ENCODE measurements around the gene PSG2.
"Not testable (repeated sequence)": the region's sequence is repeated elsewhere in the genome, so short reads cannot be mapped to it uniquely, and the experiment has no call there.

The PSG2 gene

GRCh38 chr19:43062418-43062817 lies 20.1 kb downstream of the PSG2 start:
- DNase-seq = not testable (repeated sequence)

DNA sequence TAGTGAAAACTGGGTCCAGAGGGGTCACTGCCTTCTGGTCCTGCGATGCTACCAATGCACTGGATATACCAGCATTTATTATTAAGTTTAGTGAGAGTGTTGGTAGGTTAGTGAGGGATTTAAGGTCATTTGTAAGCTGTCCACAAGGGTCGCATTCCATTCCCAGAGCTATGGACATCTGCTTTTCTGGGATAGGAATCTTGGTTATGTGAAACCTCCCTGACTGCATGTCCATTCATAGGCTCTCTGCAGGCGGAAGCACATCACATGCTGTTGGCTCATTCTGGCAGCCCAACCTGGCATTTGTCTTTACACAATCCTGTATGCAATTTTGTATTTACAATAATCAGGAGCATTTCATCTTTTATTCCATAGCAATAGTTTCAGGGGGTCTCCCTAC lies 21.2 kb downstream of the PSG2 start:
- not testable (repeated sequence) for DNase-seq

DNA sequence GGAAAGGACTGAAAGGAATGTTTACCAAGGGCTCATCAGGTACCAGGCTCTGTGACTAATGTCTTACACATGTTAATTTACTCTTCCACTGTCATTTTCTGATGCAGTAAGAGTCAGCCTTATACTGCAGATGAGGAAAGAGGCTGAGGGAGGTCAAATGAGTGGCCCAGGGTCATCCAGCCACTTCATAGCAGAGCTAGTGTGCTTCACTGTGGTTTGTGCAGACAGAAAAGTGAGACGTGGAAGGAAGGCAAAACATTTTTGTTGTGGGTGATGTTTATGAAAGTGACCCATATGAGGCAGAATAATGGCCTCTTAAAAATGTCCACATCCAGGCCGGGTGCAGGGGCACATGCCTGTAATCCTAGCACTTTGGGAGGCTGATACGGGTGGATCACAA lies 22.2 kb downstream of the PSG2 start:
- DNase-seq = not testable (repeated sequence)

DNA sequence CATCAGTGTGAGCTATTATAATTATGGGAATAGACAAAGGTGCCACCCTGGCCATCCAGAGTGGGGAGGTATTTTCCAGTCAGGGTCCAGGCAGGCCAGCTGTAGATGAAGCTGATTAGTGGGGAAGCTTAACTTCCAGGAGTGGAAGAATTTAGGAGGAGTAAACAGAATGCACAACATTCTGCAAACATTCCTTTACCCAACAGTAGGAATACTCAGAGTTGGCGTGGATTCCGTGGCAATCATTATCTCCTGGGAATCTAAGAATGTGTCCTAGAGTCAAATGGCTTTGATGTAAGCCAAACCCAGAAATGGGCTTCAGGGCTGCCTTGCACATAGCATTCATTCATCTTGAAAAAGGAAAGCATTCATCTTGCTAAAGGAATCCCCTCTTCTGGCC lies 23.0 kb downstream of the PSG2 start:
- DNase-seq = not testable (repeated sequence)

- DNase-seq = not testable (repeated sequence)
Observed at GRCh38 chr19:43058440-43058839, 24.1 kb downstream of the PSG2 start.

GRCh38 chr19:43047966-43048365 lies 34.5 kb downstream of the PSG2 start:
- not testable (repeated sequence) for DNase-seq

- DNase-seq = not testable (repeated sequence)
Observed at GRCh38 chr19:43046578-43046977, 35.9 kb downstream of the PSG2 start.

GRCh38 chr19:43043492-43044180 lies 38.9 kb downstream of the PSG2 start:
- not testable (repeated sequence) for DNase-seq

GRCh38 chr19:43031645-43032044 lies 50.9 kb downstream of the PSG2 start:
- not testable (repeated sequence) for DNase-seq

- DNase-seq = no peak
Observed at GRCh38 chr19:43028866-43029265, 53.6 kb downstream of the PSG2 start.

DNA sequence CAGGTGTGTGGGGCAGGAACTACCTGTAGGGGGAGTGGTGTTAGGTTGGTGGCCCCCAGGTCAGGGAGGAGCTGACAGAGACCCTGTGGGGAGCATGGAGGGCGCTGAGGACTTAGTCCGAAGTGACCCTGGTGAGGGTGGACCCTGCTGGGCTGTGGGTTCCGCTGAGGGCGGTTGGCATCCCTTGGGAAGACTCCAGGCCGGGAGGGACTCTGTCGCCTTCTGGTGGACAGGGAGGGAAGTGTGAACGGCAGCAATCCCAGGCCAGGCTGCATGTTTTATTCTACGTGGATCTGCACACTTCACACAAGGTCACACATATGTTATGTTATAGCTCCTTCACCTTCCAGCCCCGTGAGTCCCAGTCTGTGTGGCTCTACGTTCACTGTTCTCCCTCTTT lies 54.5 kb downstream of the PSG2 start:
- DNase-seq = not testable (repeated sequence)

DNA sequence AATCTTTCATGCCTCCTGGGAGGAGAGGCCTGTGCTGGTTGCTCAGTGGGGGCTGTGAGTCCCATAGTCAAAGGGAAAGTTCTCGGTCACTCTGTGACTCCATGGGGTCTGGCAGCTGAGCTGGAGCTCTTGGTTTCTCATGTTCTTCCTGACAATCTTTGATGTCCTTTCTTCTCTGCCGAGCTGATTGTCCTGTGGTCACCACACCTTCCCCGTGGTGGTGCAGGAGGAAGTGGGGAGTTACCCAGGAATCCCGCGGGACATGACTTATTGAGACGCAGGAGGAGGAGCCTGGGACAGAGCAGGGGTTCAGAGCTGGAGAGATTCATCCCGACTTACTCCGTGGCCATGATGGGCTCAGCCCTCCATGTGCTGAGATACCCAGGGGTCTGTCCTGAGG lies 55.4 kb downstream of the PSG2 start:
- not testable (repeated sequence) for DNase-seq

GRCh38 chr19:43026369-43026768 lies 56.1 kb downstream of the PSG2 start, which contains the start of gene PSG11:
TSS of gene PSG11 (minus strand) at chr19:43026469. CDS start at chr19:43026372, 97 bp downstream.
- not testable (repeated sequence) for DNase-seq

DNA sequence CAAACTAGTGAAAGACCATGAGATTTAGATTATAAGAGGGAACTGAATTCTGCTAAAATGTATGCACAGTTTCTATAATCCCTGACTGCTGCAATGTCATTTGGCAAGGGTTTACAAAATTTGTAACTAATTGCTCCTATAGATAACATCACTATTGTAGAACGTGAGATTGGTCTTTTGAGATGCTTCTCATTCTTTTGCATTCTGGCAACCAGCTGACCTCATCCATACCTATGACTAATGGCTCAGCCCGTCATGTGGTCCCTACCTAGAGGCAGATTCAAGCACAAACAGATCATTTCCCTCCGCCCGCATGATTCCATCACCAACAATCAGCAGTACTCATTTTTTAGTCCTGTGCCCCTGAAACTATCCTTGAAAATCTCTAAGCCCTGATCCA lies 60.4 kb downstream of the PSG2 start:
- not testable (repeated sequence) for DNase-seq

GRCh38 chr19:43021629-43022028 lies 60.9 kb downstream of the PSG2 start:
- DNase-seq = not testable (repeated sequence)

DNA sequence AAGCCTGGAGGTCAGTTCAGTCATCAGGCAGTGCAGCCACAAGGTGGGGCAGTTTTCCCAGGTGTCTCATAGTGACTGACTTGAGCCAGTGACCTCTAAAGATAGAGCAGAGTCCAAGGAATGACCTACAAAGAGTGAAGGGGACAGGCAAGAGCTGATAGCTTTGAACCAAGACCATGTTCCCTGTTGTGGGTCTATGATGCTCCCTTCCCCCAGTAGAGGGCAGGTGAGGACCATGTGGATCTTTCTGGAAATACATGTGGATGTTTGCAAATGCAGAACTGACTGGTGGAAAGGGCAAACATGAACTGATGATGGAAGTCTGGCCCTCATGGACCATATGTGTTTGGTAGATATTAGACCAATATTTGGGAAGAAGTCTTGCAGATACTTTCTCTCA lies 62.9 kb downstream of the PSG2 start:
- DNase-seq = not testable (repeated sequence)
